ENCODE results near the gene AXDND1. TPM values are rescaled to one million over a fixed set of nuclear protein-coding genes. Genes with fewer than 3 reads are reported as not detected.

Gene AXDND1
- total and polyA plus RNA-seq, 12 donors = 1.2 to 24.6 (median 3.8) TPM; not detected in 1

- intact Hi-C loops (cut with DNase I) = no loop called here
- no peak for DNase-seq
- Histone ChIP-seq H3K27me3 (no peaks in the 10 kb centered on the region), H3K4me3 (no peak overlapping the region), H3K9me3 (replicated peaks in 1 of 3) (no peaks in the 10 kb centered on the region), H3K27ac (no peak overlapping the region), H3K4me1 (replicated peaks in 1 of 2) (no peaks in the 10 kb centered on the region), H3K36me3 (replicated peaks in 1 of 2) (no peaks in the 10 kb centered on the region)
- TF ChIP-seq, protein P1, sequence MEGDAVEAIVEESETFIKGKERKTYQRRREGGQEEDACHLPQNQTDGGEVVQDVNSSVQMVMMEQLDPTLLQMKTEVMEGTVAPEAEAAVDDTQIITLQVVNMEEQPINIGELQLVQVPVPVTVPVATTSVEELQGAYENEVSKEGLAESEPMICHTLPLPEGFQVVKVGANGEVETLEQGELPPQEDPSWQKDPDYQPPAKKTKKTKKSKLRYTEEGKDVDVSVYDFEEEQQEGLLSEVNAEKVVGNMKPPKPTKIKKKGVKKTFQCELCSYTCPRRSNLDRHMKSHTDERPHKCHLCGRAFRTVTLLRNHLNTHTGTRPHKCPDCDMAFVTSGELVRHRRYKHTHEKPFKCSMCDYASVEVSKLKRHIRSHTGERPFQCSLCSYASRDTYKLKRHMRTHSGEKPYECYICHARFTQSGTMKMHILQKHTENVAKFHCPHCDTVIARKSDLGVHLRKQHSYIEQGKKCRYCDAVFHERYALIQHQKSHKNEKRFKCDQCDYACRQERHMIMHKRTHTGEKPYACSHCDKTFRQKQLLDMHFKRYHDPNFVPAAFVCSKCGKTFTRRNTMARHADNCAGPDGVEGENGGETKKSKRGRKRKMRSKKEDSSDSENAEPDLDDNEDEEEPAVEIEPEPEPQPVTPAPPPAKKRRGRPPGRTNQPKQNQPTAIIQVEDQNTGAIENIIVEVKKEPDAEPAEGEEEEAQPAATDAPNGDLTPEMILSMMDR (IDR thresholded peaks at IDR 0.05) = no peak
- TF ChIP-seq POLR2A (IDR thresholded peaks at IDR 0.05) = no peak
These were observed 188.7 kb downstream of the AXDND1 start for GRCh38 chr1:179554427-179554826.

DNA sequence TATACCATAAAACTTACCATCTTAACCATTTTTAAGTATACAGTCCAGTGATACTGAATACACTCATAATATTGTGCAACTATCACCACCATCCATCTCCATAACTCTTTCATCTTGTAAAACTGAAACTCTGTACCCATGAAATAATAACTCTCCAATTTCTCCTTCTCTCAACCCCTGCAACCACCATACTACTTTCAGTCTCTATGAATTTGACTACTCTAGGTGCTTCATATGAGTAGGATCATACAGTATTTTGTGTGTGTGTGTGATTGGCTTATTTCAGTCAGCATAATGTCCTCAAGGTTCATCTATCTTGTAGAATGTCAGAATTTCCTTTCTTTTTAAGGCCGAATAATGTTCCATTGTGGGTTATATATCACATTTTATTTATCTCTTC, 192.3 kb downstream of the AXDND1 start:
- intact Hi-C loops (cut with DNase I) = no loop called here
- no peaks in the 10 kb centered on the region for H3K27me3 ChIP-seq
- no peaks in the 10 kb centered on the region for H3K36me3 ChIP-seq (replicated peaks in 1 of 2)
- TF ChIP-seq, protein P1 (IDR thresholded peaks at IDR 0.05) = no peak
- TF ChIP-seq POLR2A (IDR thresholded peaks at IDR 0.05) = no peak
- no peaks in the 10 kb centered on the region for H3K4me1 ChIP-seq (replicated peaks in 1 of 2)
- no peak overlapping the region for H3K4me3 ChIP-seq
- no peaks in the 10 kb centered on the region for H3K9me3 ChIP-seq (replicated peaks in 1 of 3)
- no peak overlapping the region for H3K27ac ChIP-seq
- 81 to 100% (median 91%) methylated on average over 1 of the region's 1 CpG for WGBS, 4 donors
- no peak for DNase-seq

DNA sequence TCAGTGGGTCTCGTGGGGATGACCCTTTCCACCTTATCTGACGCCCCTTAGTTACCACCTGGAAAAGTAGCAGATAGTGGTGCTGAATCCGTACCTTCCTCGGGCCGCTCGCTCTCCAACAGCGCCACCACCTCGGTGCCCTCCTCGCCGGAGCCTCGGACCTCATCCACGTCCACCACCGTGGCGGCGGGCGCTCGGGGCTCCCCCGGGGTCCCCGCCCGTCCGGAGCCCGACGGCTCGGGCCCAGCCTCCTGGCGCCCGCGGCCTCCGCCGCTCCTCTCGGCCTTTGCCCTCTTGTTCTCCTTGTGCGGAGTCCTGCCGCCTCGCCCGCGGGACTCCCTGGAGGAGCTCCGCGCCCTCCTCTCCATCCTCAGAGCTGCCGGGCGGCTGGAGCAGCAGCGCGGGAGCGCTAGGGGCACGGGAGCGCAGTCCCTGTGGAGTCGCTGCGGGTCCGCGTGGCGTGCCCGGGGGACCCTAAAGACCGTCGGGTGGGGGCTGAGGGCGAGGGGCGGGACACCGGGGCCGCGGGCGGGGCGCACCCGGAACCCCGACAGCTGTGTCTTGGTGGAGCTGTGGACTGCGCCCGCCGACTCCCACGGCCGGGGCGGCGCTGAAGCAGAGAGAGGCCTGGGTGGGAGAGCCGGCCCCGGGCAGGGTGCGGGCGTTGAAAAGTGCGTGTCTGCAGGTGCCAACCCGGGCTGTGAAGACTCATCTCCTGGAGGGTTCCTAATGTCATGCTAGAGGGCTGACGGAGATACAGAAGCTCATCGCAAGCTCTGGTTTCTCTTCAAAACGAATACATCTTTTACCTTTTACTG, 209.9 kb downstream of the AXDND1 start, which contains the start of gene NPHS2:
TSS of gene NPHS2 (minus strand) at position 452 of the 818 bp plus-strand sequence. CDS start at position 368, 84 bp downstream.
- no peak within 1 kb of the TSS for H3K27ac ChIP-seq
- H3K27me3 ChIP-seq = peaks cover 29% of the 10 kb centered on the region
- TF ChIP-seq, protein P1 (IDR thresholded peaks at IDR 0.05) = no peak
- peak within 1 kb of the TSS in 1 of 4 donors; percentile 26 for H3K4me3 ChIP-seq
- H3K36me3 ChIP-seq (replicated peaks in 1 of 2) = no peaks in the 10 kb centered on the region
- 4 to 10% (median 7%) methylated on average over 43 to 77 of the region's 77 CpGs for WGBS, 4 donors
- intact Hi-C loops (cut with DNase I) = no loop called here
- DNase-seq = no peak
- H3K9me3 ChIP-seq (replicated peaks in 1 of 3) = no peaks in the 10 kb centered on the region
- peaks cover 5 to 6% of the 10 kb centered on the region in 2 donors for H3K4me1 ChIP-seq (replicated peaks in 1 of 2)

DNA sequence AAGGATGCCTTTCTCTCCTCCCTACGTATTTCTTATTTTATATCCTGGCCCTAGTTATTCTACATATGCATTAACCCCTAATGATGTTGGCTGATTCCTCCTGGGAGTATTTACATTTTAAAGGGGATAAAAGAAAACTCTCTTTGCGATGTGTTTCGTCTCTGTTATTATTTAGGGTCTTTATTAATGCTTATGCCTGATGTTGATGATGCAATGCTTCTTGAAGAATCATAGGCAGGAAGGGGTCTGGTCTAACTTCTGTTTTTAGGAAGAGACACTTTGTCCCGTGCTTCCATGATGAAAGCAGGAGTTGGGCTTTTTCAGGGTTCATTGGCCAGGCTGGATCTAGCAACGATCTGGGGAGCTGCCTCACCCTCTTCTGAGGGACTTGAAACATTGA, 210.7 kb downstream of the AXDND1 start:
- TF ChIP-seq, protein P1 (IDR thresholded peaks at IDR 0.05) = no peak
- TF ChIP-seq POLR2A (IDR thresholded peaks at IDR 0.05) = no peak
- intact Hi-C loops (cut with DNase I) = no loop called here
- DNase-seq = no peak
- WGBS, 4 donors = 36 to 48% (median 40%) methylated on average over 5 of the region's 5 CpGs
- peaks cover 5 to 6% of the 10 kb centered on the region in 2 donors for H3K4me1 ChIP-seq (replicated peaks in 1 of 2)
- no peaks in the 10 kb centered on the region for H3K36me3 ChIP-seq (replicated peaks in 1 of 2)
- no peak overlapping the region for H3K27ac ChIP-seq
- peaks cover 29% of the 10 kb centered on the region for H3K27me3 ChIP-seq
- no peaks in the 10 kb centered on the region for H3K9me3 ChIP-seq (replicated peaks in 1 of 3)
- no peak overlapping the region for H3K4me3 ChIP-seq

Measured in adrenal gland (tissue), 12 donors.